NB4 (cell line): Measurements from ENCODE around the gene ADGRB2.

Experiments used
- CTCF ChIP-seq: IDR thresholded peaks from one replicate; pipeline ENCODE4 v1.5.1; 2012; ENCODE audit warnings: low read depth, low read length
- POLR2A ChIP-seq: IDR thresholded peaks from 2 replicates; pipeline ENCODE4 v1.6.1; 2011; ENCODE audit warnings: mild to moderate bottlenecking; ENCODE audit not compliant: insufficient read length; ENCODE audit errors: extremely low read depth

DNA sequence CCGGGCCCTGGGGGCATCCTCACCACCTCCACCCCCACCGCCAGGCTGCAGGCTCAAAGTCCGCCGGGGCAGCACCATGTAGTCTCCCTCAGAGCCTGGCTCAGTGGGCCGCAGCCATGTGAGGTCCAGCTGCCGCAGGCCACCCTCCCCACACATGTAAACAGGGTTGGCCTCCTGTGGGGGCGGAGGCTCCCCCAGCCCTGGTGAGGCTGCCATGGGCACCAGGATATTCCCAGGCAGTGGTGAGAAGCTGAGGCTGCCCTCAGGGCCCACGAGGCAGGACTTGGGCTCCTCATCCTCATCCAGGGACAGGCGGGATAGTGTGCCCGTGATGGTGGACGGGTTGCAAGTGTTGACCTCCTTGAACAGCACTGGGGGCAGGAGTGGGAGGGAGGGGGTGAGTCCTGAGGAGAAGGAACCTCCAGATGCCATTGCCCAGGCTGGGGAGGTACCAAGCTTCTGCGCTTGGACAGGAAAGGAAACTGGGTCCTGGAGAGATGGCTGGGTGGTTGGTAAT lies 33.0 kb downstream of the ADGRB2 start:
- TF ChIP-seq POLR2A = no peak
- TF ChIP-seq CTCF = no peak
